NOMO-1 treated with DMSO at 0.1 percent for 48 hours (cell line): ENCODE measurements around the gene EHD4.
A peak's percentile ranks its signal among the peaks of the same experiment; 100 is the strongest.

Source experiments
- DNase-seq: peaks from one replicate; lab custom pipeline; 2025; ENCODE audit not compliant: unreplicated experiment; lab: John Stamatoyannopoulos, UW

EHD4 gene

GRCh38 chr15:41972253-41973242 is at the start of gene EHD4:
EHD4 (minus strand) TSS chr15:41972557; CDS start chr15:41972494, 63 bp downstream.
- peak; percentile 98 for DNase-seq

DNA sequence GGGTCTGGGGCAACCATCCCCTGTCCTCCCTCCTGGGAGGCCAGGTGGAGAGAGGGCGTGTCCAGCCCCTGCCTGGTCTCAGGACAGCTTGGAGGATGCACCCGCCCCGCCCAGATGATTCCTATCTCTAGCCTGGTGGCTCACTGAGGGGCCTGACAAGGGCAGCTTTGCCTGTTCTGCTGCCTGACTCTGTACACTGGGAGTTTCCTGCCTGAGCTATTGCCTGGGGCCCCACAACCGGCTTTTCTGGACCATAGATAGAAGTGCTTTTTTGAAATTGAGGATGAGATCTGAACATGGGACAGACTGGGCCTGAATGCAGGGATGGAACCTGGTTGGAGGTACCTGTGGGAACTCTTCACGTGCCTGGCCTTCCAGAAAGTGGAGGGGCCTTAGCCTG is 49.2 kb upstream of the EHD4 start:
- DNase-seq = no peak

- DNase-seq = no peak
Observed at GRCh38 chr15:42020713-42021273, 48.4 kb upstream of the EHD4 start, which contains the start of gene PLA2G4E. PLA2G4E (minus strand) TSS chr15:42021042; CDS start chr15:42021030, 12 bp downstream.

DNA sequence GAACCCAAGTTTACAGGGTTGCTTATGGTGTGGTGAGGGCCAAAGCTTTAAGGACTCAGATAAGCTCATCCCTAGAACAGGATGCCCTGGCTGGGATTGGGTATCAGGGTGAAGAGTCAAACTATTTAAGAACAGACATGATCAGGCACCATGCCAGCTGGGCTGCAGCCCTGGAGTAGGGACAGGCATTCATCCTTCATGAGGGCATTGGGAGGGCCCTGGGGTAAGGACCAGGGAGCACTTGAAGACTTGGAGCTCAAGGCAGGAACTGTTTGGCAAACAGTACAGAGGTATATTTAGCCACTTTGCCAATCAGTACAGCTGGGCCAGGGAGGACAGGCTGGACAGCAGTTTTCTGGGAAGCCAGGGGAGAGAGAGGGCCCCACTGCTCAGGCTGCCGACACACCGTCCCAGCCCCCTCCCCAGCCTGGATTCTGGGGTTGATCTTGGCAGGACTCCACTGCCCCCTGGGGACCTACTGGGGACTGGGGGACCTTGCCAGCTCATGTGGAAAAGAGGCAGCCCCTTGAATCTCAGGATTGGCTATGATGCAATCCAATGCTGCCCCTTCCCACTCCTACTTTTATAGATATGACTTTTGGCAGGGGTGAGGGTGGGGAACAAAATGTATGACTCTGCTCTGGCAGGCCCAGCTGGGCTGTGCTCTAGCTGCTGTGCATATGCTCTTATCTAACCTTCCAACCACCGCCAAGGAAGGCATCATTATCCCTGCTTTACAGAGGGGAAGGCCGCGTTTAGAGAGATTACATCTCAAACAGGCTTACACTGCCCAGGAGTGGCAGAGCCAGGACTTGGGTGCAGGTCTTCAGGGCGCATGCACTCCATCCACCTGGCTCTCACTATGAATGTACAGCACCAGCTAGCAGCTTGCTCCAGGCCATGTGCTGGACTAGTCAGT is 46.2 kb upstream of the EHD4 start:
- DNase-seq = no peak

DNA sequence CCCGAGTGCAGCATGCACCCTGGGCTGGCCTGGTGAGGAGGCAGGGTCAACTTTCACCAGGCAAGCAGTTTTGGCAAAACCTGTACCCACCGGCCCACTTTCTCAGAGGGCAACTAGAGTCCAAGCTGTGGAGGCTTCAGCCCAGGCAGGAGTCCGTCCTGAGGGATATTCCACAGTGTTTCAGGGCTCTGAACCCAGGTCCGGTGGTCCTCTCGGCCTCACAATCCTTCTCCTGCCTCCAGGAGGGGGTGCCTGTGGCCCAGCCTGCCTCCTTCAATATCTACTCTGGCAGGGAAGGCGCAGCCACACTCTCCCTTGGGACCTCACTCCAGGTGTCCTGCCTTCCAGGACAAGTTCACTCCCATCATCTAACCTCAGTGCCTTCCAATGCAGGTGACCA is 44.6 kb upstream of the EHD4 start:
- DNase-seq = no peak

- DNase-seq = no peak
Observed at GRCh38 chr15:42014406-42014805, 42.0 kb upstream of the EHD4 start.

DNA sequence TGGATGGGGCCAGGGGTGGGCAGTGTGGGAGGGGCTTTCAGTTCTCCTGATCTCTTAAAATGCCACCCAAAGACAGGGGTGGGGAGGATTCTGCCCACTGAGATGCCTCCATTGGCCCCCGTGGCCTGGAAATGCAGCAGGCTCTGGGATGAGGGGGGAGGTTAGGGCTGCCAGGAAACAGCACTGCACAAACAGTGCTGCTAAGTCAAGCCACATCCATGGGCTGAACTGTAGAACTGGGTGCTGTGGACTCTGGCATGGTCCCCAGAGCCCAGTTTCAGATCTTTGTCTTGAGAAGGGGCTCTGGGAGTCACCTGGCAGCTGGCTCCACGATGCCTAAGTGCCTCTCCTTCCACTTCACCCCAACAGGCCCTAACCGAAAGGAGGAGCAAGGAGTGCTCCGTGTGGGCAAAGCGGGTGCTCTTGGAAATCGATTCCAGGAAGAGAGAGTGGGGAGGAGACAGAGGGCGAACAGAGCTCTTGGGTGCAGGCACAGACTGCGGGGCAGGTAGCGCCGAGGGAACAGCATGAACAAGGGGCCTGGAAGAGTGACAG is 40.6 kb upstream of the EHD4 start:
- no peak for DNase-seq

- DNase-seq = no peak
Observed at GRCh38 chr15:42012241-42012640, 39.9 kb upstream of the EHD4 start.

- DNase-seq = no peak
Observed at GRCh38 chr15:42011074-42011473, 38.7 kb upstream of the EHD4 start.

- no peak for DNase-seq
Observed at GRCh38 chr15:42010434-42010833, 38.1 kb upstream of the EHD4 start.

DNA sequence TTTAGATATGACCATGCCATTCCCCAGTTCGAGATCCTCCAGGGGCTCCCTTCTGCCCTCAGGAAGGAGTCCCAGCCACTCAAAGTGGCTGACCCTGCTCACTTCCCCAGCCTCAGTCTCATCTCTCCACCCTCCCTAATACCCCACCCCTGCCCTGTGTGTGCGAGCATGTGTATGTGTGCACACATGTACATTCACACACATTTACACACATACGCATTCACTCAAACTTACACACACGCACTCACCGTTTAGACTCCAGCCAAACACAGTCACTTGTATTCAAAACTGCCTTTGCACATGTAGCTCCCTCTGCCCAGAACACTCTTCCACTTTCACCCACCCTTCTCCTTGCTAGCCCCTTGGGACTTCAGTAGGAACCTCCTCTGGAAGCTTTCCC is 37.1 kb upstream of the EHD4 start:
- no peak for DNase-seq

DNA sequence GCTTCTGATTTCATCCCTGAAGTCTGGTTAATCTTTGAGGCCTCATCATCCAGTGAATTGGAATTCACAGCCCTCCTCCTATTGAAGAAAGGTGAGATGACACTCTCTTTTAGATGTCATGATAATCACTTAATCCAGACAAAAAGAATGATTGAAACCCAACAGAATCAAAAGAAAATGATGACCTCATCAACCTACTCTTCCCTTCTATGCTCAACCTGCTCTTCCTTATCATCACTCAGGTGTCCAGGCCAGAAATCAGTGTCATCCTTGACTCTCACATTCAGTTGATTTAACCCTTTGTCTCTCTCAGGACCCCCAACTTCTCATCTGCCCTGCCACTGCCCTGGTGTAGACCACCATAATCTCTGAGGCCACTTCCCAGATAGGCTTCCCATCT is 36.7 kb upstream of the EHD4 start:
- no peak for DNase-seq

DNA sequence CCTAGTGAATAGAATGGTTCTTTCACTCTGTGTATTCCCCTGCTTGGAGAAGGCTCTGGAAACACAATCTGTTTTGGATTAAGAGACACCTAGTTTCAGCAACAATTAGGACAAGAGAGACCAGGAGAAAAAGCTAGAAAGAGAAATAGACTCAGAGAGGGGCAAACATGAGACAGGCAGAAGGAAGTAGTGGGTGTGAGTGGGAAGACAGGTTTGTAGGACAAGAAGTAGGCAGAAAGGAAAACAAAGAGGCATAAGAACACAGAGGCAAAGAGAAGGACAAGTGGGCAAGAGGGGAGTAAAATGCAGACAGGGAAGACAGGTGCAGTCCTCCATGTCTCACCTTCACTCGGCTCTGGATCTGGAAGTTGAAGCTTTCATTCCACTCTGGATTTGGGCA is 35.0 kb upstream of the EHD4 start:
- DNase-seq = no peak

DNA sequence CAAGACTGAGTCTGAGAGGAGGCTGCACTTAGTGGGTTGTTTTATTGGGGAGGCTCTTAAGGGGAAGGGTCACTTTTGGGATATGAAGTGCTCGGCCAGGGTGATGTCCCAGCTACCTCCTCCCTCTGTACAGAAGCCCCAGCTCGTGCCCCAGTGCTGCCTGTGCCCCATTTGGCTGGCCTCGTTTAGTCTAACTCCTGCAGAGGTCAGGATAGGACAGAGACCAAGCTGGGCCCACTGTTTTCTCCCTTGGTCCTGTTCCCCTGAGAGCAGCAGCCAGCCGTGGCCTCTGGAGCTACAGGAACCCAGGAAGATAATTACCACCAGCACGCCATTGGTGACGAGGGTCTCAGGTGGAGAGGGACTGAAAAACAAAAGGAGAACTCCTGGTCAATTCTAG is 30.0 kb upstream of the EHD4 start:
- DNase-seq = no peak

DNA sequence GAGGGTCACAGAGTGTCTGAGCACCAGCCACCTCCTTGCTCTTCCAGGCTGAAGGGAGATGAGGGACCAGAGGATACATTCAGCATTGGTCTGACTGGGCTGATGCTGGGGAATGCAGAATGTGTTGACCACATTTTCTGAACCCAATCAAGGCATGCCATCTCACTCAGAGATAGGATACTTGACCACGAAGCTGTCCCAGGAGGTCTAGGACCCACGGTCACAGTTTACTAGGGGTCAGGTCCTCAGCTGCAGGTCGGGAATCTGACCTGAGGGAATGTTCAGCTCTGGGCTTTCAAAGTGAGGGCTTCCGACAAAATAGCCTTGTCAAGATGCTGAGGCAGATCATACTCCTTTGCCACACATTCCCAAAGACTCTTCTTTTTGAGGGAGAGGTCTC is 28.9 kb upstream of the EHD4 start:
- no peak for DNase-seq

GRCh38 chr15:41999290-42000285 is 27.2 kb upstream of the EHD4 start:
- DNase-seq = no peak

DNA sequence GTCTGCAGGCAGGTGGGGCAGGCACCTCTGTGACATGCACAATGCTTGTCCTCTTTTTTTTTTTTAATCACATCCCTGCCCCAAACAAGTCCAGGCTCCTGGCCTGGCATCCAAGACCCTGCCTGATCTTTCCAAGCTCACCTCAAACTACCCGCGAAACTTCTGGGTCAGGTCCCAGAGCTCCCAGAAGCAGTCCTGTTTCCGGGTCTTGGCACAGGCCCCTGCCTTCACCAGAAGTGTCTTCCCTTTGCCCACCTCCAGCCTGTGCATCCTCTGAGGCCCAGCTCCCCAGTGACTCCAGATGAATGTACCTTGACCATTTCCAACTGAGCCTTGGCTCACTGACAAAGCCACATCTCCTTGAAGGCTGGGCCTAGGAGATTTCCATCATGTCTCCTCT is 25.5 kb upstream of the EHD4 start:
- DNase-seq = no peak

DNA sequence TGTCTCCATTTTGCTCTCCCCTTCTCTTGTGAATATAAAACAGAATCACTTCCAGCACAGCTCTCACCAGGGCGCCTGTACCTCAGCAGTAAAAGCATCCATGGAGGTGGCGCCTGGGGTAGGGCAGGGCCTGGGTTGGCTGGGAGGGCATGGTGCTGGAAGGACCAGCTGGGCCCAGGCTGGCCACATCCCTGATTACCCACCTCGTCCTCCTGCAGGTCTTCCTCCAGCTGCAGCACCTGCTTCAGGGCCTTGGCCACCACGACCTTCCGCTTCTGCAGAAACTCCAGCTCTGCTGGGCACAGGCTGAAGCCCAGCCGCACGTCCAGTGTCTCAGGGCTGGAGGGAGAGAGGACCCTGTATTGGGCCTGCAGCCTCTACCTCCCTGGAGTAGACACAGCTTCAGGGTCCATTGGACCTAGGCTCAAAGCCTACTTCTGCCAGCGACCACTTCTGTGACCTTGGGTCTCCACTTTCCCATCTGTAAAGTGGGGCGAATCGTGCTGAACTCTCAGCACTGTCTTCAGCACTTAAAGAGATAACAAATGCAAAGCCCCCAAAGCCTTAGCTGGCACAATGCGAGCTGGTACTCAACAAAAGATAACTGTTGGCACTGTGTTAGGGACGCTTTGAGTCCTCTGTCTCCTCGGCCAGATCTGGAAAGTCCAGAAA is 24.7 kb upstream of the EHD4 start:
- DNase-seq = no peak

DNA sequence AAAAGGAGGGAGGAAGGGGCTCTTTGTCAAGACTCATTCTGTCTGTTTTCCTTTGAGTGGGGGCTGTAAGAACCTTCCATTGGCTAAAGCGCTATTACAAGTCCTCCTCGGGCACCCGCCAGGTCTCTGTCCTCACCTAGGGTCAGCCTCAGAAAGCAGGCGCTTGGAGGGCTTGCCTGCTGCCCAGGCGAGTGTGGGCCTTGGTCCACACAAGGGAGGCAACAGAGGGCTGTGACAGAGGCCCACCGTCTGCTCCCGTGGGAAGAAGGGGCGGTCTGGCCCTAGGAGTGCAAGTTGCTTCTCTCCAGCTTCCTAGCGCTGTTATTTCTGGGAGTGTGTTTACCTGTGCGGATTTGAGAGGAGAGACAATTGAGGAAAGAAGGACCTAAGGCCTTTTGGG is 24.0 kb upstream of the EHD4 start:
- no peak for DNase-seq
